NCI-H2196 treated with DMSO at 0.1 percent for 48 hours (cell line): ENCODE data around the gene EHBP1.

ENCODE experiments used
- DNase-seq: peaks from one replicate; lab custom pipeline; 2025; ENCODE audit not compliant: unreplicated experiment; lab: John Stamatoyannopoulos, UW

EHBP1 gene

GRCh38 chr2:62812921-62813825, 107.7 kb downstream of the EHBP1 start:
- DNase-seq: no peak

GRCh38 chr2:62814123-62814522, 108.6 kb downstream of the EHBP1 start:
- no peak for DNase-seq

- no peak for DNase-seq
These were observed 111.8 kb downstream of the EHBP1 start for GRCh38 chr2:62817348-62817747.

GRCh38 chr2:62817995-62818713, 112.6 kb downstream of the EHBP1 start:
- DNase-seq: no peak

- DNase-seq: no peak
These were observed 117.0 kb downstream of the EHBP1 start for GRCh38 chr2:62822549-62822948.

GRCh38 chr2:62824388-62824787, 118.9 kb downstream of the EHBP1 start:
- no peak for DNase-seq

GRCh38 chr2:62826141-62826540, 120.6 kb downstream of the EHBP1 start:
- DNase-seq: no peak

GRCh38 chr2:62826953-62827675, 121.6 kb downstream of the EHBP1 start:
- DNase-seq: no peak

- DNase-seq: no peak
These were observed 126.2 kb downstream of the EHBP1 start for GRCh38 chr2:62831729-62832128.

GRCh38 chr2:62844311-62845090, 139.0 kb downstream of the EHBP1 start:
- DNase-seq: no peak

- DNase-seq: no peak
These were observed 139.7 kb downstream of the EHBP1 start for GRCh38 chr2:62845256-62845655.

- DNase-seq: no peak
These were observed 146.7 kb downstream of the EHBP1 start for GRCh38 chr2:62852254-62852653.

- no peak for DNase-seq
These were observed 149.3 kb downstream of the EHBP1 start for GRCh38 chr2:62854600-62855514.

- DNase-seq: no peak
These were observed 150.9 kb downstream of the EHBP1 start for GRCh38 chr2:62856228-62857040.

GRCh38 chr2:62857139-62857931, 151.8 kb downstream of the EHBP1 start:
- no peak for DNase-seq

- DNase-seq: no peak
These were observed 152.8 kb downstream of the EHBP1 start for GRCh38 chr2:62858231-62858832.

- DNase-seq: no peak
These were observed 163.4 kb downstream of the EHBP1 start for GRCh38 chr2:62868947-62869346.

GRCh38 chr2:62870966-62871365, 165.5 kb downstream of the EHBP1 start:
- DNase-seq: no peak
